Middle frontal gyrus (tissue), 1 donor: ENCODE results near the gene ANKRD30A.
"Not testable (repeated sequence)": the region's sequence is repeated elsewhere in the genome, so short reads cannot be mapped to it uniquely, and the experiment has no call there.

Source experiments
- DNase-seq: peaks from one replicate; pipeline ENCODE4 v3.0.0-alpha.2; 2015; ENCODE audit warnings: low spot score; ENCODE audit errors: extremely low spot score

The ANKRD30A gene

DNA sequence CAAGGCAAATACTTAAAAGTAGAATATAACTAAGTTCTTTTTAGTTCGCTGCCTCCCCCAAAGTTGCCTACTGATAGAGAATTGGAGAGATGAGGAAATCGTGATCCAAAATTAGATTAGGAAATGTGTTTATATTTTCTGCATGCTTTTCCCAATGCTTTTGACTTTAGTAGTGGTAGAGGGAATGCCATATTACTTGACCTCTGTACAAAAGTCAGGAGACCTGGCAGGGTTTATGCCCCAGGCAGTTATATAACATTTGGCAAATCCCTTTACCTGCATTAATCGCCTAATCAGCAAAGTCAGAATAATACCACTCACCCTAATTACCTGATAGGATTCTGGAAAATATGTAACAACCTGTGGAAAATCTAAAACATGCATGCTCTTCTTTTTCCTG is 142.9 kb downstream of the ANKRD30A start:
- no peak for DNase-seq

DNA sequence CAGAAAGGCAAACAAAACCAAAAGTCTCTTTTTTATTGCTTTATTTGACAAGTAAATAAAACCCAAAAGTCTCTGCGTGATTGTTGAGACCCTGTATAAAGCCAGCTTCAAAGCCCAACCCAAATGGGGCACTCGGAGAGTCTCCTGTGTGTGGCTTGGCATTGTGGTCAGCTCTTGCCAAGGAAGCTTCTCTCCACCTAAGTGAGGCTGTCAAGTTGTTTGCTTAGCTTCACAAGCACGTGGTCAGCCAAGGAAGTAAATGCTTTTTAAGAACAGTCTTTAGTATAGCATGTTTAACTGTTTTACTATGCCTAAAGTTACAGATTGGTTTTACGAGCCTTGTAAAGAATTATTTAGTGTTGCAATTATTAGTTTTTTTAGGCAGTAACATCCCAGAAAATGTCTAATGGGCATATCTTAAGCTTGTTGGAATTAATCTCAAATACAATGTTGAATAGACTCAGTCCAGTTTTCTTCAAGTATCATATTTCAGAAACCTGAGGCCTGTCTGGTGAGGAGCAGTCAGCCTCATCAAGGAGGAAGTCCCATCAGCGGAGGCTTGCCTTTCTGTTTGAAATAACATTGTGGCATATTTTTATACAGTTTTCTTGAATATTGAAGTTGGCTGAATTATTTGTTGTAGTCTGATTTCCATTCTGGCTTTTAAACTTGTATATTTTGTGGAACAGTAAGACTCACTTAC is 144.3 kb downstream of the ANKRD30A start:
- no peak for DNase-seq

DNA sequence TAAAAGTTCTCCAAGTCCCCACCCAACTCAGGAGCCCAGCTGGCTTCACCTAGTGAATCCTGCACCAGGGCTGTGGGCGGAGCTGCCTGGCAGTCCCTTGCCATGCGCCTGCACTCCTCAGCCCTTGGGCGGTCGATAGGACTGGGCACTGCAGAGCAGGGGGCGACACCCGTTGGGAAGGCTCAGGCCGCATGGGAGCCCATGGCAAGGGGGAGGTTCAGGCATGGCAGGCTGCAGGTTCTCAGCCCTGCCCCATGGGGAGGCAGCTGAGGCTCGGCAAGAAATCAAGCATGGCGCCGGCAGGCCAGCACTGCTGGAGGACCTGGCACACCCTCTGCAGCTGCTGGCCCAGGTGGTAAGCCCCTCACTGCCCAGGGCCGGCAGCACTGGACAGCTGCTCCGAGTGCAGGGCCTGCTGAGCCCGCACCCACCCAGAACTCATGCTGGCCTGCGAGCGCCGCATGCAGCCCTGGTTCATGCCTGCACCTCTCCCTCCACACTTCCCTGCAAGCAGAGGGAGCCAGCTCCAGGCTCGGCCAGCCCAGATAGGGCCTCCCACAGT is 149.9 kb downstream of the ANKRD30A start:
- no peak for DNase-seq

DNA sequence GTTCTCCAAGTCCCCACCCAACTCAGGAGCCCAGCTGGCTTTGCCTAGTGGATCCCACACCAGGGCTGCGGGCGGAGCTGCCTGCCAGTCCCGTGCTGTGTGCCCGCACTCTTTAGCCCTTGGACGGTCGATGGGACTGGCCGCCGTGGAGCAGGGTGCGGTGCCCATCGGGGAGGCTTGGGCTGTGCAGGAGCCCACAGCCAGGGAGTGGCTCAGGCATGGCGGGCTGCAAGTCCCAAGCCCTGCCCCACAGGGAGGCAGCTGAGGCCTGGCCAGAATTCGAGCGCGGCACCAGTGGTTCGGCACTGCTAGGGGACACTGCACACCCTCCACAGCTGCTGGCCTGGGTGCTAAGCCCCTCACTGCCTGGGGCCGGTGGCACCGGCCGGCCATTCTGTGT is 159.7 kb downstream of the ANKRD30A start:
- DNase-seq = no peak

DNA sequence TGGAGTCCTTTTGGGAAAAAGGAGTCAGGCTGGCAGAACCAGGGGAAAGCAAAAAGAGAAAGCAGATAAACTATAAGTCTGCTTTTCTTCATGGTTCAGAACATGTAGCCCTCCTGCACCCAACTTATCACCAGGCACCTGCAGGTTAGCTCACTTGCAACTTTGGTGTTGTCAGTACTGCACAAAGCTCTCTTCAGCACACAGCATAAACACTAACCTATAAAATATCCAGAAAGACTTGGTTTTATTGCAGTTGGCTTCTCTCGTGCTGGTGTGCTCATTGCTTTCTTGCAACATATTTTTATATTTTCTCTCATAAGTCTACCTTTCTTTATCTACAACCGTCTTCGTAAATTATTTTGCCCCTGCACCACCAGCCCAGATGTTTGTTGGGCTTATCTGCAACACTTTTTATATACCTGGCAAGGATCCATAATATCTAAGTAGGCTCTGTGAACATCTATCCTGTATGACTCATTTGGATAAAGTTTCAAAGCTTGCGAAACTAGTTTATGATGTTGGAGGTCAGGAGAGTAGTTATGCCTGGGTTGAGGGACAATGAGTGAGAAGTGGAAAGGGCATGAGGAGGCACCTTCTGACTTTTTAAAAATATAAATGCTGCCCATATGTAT is 164.6 kb downstream of the ANKRD30A start:
- no peak for DNase-seq

DNA sequence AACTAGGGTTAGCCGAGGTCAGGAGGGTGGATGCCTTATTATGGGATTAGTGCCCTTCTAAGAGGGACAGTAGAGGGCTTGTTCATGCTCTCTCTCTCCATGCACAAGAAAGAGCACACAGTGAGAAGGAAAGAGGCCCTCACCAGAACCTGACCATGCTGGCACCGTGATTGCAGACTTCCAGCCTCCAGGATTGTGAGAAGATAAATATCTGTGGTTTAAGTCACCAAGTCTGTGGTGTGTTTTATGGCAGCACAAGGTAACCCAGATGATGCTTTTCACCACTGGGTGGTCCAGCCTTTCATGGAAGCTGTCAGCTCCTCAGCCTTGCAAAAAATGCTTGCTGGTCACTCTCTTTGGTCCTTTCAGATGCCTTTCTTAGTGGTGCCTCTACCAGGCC is 175.9 kb downstream of the ANKRD30A start:
- no peak for DNase-seq

DNA sequence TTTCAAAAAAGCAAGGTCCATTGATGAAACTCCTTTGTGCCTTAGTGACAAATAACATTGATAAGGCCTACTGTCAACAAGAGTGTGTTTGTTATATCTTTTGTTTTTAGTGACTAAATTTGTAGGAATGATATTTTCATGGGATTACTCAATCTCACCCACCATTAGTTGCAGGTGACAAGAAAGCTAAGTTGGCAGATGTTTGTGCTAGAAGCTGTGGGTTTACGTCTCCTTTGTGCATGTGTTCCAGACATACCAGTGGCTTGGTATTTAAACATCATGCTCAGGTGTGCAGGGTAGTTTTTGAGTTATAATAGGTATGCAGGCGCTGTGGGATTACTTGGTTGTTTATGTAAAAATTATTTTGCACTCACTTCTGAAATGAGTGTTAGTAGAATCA is 178.6 kb downstream of the ANKRD30A start:
- no peak for DNase-seq

DNA sequence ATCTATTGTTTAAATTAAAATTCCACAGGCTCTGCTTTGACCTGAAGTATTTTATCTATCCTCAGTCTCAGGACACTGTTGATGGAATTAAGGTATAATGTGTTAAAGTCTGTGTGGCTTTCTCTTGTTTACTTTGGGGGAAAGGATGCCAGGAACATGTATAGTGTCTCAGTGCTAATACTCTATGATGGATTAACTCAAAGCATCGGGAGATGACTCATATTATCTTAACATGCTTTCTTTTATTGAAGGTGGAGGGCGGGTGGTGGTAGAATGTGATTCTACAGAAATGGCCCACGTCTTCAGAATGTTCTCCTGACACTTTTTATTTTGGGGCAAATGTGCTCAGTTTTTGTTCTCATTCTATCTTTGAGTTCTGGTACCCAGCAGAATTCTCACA is 189.0 kb downstream of the ANKRD30A start:
- DNase-seq = no peak

DNA sequence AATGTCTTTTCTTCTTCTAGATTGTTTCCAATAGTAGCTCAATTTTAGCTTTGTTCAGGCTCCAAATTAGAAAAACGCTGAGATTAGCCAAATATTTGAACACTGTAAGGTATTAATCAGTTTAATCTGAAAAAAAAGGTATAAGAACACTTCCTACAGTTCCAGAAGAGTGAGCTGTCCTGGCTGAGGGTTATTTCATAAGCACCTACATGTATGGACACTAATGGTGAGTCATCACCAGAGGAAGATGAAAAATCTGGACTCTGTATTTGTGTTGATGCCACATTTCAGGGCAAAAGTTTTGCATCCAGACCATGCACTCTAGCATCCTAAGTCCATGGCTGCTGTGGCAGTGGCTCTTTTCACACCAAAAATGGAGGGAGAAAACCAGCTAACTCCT is 189.5 kb downstream of the ANKRD30A start:
- DNase-seq = no peak

DNA sequence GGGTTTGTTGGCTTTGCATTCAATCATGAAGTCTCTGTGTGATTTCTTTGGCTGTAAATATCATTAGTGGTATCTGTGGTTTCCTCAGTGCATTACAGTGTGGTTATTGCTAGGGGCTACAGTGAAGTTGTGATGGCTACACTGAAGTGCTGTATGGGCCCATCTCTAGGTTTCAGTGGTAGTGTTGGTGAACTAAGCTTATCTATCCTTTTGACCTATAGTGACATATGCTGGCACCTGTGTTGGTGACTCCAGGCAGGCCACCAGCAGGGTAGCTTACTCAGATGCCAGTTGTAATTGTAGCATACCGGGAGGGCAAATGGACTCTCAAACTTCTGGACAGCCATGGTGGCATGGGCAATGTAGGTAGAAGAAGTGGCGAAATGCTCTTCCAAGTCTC is 219.0 kb downstream of the ANKRD30A start:
- DNase-seq = no peak

DNA sequence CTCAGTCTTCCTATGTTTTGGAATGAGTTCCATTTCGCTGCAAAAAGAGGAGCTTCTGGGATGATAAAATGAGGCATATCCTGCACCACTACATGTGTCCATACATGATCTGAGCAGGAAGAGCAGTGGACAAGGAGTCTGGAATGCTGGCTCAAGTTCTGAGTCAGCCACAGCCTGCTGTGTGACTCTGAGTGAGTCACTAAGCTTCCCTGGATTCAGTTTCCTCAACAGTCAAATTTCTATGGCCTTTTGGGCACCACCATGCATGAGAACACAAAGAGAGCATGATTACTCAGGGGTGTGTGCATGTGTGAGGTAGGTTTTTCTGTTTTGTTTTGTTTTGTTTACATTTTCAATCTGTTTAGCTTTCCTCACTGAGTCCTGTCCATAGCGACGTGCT is 254.6 kb downstream of the ANKRD30A start:
- DNase-seq = no peak

DNA sequence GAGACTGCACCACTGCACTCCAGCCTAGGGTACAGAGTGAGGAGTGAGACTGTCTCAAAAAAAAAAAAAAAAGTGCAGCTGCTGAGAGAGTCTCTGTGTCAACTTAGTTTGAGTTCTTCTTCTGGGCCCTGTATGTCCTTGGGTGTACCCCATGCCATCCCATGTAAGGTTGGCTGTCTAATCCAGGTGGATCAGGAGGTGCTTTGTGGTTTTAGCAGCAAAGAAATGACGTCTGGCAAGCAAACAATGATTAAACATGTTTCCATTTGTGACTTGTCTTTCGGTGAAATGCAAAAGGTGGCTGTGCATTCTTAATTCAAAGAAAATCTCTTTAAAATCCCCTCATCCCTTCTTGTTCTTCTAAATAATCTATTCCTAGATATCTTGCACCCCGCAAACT is 255.9 kb downstream of the ANKRD30A start:
- DNase-seq = no peak

DNA sequence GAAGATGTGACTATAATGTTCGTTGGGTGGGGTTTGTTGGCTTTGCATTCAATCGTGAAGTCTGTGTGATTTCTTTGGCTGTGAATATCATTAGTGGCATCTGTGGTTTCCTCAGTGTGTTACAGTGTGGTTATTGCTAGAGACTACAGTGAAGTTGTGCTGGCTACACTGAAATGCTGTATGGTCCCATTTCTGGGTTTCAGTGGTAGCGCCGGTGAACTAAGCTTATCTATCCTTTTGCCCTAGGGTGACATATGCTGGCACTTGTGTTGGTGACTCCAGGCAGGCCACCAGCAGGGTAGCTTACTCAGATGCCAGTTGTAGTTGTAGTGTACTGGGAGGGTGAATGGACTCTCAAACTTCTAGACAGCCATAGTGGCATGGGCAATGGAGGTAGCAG is 259.5 kb downstream of the ANKRD30A start:
- no peak for DNase-seq

DNA sequence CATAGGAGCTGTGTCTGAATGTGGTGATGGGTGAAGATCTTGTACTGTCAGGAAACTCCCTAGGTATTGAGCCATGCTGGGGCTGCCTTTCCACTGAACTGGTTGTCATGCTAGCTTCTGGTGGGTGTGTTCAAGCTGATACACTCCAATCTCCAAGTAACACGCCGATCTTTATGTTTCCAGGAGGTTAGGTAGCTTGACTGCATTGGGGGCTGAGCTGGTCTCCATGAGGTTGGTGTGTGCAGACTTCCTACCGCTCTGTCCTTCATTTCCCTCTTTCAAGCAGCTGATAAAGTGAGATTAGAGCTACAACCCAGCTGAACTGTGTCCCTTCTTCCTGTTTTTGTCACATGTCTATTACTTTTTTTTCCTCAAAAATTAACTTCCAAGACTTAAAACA is 265.5 kb downstream of the ANKRD30A start:
- no peak for DNase-seq

DNA sequence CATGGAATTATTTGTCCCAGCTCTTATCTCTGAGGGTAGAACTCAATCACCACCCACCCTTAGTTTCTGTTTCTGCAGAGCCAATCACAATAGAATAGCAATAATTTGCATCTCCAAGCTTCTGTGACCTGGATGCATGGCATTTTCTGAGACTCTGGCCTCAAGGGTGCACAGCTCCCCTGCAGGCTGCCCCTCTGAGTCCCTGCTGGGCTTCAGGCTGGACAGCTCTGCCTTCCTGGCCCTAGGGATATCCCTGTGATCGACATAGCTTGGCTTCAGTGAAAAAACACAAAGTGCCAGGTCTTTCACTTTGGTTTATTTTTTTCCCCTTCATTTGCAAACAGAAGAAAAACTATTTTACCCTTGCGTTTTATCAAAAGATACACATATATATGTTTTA is 275.4 kb downstream of the ANKRD30A start:
- not testable (repeated sequence) for DNase-seq

DNA sequence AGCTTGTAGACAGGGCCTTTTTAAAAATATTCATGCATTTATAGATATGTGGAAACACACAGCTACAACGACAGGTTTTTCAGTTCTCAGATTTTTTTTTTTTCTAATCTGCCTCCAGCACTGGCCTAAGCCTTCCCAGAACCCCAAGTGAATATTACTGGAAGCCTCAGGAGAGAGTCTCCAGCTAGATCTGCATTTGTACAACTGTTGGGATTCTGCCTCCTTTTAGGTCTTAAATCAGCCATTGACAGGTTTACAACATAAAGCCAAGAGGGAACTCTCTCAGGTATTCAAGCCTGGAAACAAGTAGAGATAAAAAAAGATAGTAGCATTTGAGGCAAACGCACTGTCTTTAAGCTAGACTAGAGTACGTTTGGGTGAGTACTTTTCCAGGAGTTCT is 275.8 kb downstream of the ANKRD30A start:
- DNase-seq = no peak

DNA sequence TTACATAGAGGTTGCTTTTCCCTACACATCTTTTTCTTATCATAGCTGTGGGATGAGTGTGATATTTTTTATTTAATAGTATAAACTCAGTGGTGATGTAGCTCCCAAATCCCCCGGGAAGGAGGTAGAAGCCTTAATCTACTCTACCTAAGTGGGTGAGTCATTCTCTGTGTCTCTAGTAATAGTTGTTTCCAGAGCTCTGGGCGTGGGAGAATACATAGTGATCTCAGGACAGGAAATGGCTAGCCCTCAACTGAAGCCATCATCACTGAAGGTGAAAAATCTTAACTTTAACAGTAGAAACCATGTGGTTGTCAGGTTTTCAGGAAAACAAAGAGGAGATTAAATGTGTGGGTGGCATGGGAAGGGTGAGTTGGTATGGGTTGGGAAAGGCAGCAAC is 278.4 kb downstream of the ANKRD30A start:
- DNase-seq = no peak
